Measurements from ENCODE around the gene CASTOR2.

DNA sequence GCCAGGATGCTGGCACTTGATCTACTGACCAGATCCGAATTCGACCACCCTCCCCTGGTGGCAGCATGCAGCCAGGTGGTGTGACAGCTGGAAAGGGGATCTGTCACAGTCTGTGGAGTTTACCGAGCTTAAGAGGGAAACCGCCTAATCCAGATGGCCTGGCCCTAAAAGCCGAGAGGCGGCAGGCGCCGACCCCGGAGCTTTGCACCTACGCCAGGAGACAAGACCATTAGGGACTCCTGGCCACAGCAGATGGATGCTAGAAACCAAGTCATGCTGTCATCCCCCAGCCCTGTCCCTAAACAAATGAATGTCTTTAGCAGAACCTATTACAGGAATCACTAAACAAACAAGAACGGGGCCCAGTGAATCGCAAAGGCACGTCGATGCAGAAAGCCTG is 81.4 kb downstream of the CASTOR2 start:
- TF ChIP-seq ZNF274 (IDR thresholded peaks at IDR 0.05; ENCODE audit: low read depth, low read length) (no peak), SUZ12 (IDR thresholded peaks at IDR 0.05; ENCODE audit: extremely low read depth, insufficient read depth, insufficient read length) (no peak)

All from NT2/D1 (cell line).